NCI-H1930 (cell line): ENCODE results near the gene ENPP7.

Source experiments
- DNase-seq, 2 experiments: peaks; one replicate each; lab custom pipeline; 2025; lab: John Stamatoyannopoulos, UW

The ENPP7 gene, protein sequence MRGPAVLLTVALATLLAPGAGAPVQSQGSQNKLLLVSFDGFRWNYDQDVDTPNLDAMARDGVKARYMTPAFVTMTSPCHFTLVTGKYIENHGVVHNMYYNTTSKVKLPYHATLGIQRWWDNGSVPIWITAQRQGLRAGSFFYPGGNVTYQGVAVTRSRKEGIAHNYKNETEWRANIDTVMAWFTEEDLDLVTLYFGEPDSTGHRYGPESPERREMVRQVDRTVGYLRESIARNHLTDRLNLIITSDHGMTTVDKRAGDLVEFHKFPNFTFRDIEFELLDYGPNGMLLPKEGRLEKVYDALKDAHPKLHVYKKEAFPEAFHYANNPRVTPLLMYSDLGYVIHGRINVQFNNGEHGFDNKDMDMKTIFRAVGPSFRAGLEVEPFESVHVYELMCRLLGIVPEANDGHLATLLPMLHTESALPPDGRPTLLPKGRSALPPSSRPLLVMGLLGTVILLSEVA

DNA sequence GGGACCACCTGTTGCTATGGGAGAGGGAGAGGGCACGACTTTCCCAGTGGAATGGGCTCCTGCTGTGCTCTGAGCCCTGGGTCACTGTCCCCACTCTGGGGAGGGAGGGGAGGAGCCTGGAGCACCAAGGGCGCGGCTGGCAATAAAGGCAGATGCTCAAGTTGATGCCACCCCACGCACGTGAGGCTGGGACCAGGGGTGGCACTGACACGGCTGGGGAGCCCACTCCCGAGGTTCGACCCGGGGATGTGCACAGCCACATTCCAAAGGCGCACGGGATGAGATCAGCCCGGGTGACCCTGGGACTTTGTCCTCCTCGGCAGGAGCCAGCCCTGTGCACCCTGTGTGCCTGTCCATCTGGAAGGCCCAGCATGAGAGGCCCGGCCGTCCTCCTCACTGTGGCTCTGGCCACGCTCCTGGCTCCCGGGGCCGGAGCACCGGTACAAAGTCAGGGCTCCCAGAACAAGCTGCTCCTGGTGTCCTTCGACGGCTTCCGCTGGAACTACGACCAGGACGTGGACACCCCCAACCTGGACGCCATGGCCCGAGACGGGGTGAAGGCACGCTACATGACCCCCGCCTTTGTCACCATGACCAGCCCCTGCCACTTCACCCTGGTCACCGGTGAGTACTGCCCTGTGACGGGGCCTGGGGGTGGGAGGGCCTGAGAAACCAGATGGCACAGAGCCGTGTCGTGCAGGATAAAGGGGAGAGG is at the start of gene ENPP7:
TSS of gene ENPP7 (plus strand) at position 175 of the 715 bp plus-strand sequence. CDS start at position 372, 197 bp downstream.
- no peak for DNase-seq

DNA sequence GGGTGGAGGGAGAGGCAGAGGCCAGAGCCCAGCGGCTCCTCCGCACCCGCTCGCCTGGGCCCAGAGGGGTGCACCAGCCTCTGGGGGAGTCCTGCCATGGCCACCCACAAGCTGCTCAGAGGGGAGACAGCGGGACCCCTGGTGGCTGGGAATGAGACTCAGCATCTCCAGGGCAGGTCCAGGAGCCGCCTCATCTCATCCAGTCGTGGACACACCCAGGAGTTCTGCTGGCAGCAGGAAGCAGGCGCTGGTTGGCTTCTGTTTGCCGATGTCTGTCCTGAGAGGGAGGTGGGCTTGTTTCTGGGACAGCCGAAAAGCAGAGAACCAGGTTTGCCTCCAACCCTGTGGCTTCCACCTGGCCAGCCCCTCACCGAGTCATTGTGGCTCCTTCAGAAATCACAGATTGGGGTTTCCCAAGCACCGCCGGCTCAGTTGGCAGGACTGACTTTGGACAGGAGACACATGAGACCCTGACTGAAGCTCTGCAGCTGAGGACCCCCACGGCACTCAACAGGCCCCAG is 49.6 kb upstream of the ENPP7 start:
- DNase-seq: no peak

DNA sequence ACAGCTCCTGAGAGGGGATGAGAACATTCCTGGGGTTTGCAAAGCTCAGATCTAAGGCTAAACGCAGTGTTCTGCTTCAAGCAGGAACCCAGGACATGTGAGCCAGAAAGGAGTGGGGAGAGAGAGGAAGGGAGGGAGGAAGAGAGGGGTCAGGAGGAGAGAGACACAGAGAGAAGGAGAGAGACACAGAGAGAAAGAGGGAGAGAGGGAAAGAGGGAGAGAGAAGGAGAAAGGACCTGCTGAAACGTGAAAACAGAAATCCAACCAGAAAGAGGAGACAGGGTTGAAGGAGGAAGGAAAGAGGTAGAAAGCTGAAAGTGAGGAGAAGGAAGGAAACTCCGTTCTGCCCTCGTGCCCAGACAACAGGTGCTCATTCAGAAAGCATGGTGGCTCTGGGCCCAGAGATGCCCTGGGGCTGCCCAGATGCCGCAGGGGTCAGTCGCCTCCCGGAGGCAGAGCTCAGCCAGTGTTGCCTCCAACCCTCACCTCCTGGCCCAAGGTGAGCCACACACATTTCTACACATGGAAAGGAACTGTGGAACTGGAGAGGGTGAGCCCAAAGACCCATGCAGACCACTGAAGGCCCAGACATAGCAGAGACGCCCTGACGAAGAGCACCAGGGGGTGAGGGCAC is 49.0 kb upstream of the ENPP7 start:
- DNase-seq: no peak

DNA sequence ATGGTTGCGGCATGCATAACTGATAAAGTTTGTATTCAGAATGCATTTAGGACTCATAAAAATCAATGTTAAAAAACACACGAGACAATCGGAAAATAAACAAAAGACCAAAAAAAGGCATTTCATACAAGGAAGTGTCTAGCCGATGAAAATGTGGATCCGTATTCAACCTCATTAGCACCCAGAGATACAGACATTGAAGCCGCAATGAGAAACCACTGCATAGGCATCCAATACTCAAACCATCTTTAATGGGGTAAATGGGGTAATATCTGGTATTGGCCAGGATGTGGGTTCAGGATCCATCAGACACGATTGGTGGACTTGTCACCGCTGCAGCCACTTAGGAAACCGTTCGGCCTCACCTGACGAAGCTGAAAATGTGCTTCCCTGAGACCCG is 47.4 kb upstream of the ENPP7 start:
- no peak for DNase-seq

DNA sequence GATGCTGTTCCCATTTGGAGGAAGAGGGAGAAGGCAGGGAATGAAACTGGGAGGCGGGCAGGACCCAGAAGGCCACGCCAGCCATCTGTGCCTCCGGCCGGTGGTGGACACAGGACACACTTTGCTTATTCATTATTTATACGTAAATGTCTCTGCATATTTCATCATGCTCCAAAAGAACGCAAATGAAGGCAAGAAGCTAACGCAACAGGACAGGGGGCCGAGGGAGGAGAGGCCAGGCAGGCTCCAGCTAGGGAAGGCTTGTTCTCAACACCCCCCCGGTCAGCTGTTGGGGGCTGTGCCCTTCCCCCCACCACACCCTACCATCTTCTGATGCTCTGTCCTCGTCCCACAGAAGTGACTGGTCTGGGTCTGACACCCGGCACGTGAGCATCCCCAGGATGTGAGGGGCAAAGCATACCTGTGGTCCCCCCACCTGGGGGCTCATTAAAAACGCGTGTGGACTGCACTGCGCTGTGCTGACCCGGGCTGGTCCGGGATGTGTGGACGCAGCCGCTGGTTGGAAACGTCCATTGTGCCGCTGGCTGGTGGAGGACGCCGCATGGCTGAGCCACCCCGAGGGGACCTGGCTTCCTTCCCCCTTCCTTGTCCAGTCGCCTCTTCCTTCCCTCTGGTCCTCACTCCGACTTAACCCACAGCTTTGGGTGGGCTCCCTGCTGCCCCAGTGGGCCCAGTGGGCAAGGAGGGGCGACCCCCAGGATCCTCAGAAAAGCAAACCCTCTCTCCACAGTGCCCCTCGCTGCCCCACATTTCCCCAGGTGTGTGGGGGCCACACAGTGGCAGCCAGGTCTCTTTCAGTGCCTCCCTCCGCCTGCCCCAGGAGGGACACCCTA is 46.4 kb upstream of the ENPP7 start:
- DNase-seq: no peak

DNA sequence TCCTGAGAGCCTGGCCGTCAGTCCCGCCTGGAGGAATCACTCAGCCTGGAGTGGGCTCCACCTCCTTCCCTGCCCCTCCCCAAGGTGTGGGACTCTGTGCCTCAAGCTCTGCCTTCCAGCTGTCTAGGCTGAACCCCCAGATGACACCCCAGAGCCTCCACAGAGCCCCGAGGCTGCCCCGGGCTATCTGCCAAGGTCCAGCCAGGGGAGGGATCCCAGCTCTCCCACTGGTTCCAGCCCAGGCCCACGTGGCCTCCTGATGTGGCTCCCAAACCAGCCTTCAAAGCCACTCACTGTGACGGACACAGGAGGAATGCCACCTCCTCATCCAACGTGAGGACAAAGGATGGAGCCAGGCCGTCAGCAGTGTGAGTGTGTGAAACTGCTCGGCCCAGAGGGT is 45.6 kb upstream of the ENPP7 start:
- DNase-seq: no peak

DNA sequence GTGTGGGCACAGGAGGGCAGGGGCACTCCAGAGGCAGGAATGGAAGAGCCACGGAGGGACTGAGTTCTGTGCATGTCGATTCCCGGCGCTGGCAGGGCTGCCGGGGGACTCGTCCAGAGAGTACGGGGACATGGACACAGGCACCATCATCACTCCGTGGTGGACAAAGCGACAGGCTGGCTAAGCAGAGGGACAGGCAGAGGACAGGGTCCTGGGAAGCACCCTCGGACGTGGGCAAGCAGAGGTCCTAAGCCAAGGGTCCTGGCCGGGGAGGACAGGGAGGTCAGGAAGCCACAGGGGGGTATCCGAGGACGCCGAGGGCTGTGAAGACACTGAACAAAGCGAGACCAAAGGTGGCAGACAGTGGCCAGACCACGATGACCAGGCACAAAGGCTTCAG is 44.3 kb upstream of the ENPP7 start:
- DNase-seq: no peak

DNA sequence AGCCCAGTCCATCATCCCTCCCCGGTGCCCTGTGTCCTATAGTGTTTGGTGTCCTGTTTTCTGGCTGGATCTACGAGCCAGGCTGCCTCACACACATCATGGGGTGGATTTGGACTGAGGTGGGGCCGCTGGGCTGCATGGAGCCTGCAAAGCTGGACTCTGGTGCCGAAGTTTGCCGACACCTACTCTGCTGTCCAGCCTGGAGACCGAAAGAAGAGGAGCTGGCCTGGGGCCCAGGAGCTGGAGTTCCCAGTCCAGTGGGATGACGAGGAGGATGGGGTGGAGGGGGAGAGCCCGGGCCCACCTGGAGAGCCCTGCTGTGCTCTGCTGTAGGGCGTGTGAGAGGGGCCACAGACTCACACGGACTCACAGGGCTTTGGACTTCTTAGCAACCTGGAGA is 40.3 kb upstream of the ENPP7 start:
- no peak for DNase-seq

DNA sequence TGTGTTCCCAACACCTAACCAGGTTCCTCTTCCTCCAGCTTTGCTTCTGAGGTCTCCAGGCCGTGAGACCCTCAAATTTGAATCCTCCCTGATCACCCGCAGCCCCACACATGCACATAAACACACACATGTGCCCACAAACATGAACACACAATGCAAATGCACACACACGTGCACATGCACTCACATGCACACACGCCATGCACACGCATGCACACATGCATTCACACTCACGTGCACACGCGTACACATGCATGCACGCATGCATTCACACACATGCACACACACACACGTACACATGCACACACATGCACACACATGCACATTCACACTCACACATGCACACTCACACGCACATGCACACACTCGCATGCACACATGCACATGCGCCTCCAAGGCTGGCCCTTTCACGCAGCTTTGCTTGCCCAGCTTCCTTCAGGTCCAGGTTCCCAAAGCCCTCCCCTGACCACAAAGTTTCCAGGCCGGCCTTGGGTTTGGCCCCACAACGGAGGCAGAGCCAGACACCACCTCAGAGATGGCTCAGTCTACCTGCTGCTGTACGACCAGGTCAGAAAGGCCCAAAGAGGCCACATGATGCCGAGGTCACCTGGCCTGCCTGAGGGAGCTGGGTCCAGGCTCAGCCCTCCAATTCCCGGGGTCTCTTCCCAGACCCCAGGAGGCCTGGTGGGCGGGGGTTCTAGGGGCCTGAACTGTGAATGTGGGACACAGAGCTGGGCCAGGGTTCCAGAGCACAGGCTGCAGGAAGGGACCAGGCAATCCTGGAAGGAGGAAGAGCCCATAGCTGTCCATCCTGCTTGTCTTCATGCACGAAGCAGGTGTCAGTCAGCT is 39.5 kb upstream of the ENPP7 start:
- no peak for DNase-seq

DNA sequence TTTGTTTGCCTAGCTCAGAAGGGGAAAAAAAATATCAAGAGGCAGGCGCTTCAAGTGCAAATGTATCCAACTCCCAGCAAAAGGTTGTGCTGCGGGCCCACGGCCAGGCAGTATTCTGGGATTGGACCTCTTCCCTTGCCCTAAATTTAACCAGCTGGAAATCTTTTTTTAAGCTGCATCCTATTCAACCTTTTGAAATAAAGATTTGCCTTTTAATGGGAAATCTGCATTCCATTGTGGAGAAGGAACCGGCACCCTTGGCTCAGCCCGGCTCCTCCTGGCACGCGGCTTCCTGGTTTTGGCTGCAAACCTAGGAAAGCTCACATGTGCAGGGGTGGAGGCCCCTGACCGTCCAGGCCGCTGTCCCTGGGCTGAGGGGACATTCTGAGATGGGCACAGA is 38.8 kb upstream of the ENPP7 start:
- no peak for DNase-seq

DNA sequence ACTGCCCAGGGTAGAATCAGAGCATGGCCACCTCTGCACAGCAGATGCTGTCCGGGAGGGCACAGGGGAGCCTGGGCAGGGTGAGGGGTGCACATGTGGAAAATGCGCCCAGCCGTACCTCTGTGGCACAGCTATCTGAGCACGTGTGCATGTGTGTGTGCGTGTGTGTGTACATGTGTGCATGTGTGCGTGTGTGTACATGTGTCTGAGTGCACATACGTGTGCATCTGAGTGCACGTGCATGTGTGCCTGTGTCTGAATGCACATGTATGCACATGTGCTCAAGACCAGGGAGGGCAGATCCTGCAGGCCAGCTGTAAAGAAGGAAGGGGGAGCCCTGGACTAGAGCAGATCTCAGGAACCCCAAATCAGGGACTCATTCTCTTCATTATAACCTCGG is 37.3 kb upstream of the ENPP7 start:
- DNase-seq: no peak

DNA sequence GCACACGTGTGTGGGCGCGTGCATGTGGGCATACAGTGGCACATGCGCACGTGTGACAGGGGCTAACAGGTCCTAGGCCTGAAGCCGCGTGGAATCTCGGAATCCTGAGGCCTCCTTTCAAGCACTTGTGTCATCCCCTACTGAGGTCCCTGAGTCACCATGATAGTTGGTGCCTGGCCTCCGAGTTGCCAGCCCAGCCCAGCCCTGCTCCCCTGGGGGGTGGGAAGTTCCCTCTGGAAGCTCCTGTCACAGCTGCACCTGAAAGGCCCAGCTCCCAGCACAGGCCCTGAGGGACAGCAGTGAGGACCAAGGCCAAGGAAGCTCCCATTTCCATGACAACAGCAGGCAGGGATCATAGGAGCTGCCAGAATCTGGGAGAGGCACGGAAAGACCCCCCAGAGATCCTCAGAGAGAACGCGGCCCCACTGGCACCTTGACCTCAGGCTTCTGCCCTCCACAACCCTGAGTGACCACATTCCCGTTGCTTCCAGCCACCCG is 35.4 kb upstream of the ENPP7 start:
- no peak for DNase-seq

DNA sequence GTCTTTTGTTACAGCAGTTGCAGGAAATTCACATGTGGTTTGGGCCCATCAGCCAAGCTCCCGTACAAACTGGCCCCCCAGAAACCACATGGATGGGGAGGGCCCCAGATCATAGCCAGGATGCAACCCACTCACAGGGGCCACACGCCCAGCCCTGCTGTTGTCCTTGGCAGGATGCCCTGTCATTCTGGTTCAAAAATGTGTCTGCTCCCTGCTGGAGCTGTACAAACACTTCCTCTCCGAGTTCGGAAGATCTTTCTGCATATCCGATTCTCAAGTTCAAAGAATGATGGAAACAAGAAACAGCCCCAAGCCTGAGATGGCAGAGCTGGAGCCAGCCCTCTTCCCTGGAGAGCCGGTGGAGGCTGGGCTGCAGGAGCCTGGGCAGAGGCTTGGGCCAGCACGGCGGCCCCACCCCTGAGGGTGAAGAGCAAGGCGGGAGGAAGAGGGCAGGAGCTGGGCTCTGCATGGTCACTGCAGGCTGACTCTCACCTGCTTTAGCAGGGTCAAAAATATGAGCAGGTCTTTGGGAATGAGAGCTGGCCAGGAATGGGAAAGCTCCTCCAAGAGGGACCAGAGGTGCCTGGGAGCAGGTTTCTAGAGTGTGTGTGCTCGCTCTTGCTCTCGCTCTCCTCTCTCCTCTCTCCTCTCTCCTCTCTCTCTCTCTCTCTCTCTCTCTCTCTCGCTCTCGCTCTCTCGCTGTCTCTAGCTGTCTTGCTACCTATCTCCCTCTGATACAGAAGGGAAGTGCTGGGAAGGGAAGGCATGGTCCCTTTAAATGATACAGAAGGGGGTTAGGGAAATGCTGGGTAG is 34.7 kb upstream of the ENPP7 start:
- DNase-seq: no peak

DNA sequence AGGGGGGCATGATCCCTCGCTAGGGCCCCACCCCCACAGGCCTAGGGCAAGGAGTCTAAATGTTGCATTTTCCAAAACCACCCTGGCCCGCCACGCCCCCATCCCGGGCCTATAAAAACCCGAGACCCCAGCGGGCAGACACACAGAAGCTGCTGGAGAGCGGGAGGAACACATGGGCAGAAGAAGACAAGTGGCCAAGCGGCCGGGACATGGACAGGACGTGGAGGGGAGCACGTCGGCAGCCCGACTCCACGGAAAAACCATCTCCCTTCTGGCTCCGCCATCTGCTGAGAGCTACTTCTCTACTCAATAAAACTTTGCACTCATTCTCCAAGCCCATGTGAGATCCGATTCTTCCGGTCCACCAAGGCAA is 34.1 kb upstream of the ENPP7 start:
- no peak for DNase-seq

DNA sequence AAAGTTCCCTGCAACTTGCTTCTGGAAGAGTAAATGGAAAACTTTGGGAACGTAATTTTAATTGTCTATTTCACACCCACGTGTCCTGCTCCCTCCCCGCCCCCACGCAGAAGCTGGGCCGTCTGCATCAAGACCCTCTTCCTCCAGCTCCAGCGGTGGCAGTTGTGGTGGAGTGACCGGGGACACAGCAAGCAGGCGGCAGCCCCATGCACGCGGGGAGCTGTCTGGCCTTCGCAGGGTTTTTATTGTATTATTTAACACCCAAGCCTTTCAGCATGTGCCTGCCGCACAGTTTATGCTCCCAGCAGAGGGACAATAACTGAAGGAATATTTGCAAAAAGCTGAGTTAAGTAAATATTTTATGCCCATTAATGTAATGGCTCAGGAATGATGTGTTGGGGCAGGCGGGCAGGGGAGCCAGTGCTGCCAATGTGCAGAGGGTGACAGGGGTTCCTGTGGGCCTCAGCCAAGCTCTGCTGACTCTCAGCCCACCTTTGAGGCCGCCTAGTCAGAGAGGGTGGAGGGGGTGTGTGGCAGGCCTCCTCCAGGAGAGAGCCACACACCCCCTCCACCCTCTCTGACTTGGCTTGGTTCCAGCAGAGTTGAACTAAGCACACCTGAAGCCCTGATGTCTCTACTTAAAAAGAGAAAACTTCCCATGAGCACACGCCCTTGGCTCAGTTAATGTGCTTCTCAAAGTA is 32.4 kb upstream of the ENPP7 start:
- DNase-seq: no peak

DNA sequence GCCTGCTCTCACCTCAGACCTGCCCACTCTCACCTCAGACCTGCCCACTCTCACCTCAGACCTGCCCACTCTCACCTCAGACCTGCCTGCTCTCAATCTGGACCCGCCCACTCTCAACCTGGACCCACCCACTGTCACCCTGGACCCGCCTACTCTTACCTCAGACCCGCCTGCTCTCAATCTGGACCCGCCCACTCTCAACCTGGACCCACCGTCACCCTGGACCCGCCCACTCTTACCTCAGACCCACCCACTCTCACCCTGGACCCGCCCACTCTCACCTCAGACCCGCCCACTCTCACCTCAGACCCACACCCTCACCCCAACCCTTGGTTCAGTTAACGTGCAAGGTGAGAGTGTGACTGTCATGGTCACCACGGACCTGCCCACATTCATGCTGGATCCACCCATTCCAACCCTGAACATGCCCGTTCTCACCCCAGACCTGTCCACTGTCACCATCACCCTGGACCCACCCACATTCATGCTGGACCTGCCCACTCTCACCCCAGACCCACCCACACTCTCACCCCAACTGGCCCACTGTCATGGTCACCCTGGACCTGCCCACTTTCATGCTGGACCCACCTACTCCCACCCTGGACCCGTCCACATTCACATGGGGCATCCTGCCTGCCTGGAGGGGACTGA is 31.2 kb upstream of the ENPP7 start:
- no peak for DNase-seq

DNA sequence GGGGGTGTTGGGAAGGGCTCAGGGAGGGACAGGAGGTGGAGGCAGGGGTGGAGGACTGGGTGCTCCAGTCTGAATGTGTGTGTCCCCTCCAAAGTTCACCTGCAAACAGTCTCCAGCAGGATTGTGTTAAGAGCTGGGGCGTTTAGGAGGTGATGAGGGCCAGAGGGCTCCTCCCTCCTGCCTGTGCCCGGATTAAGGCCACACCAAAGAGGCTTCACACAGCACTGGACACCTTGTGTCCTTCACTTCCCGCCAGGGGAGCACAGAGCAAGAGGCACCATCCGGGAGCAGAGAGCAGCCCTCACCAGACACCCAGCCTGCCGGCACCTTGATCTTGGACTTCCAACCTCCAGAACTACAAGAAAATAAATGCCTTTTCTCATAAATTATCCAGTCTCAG is 30.2 kb upstream of the ENPP7 start:
- DNase-seq: no peak

DNA sequence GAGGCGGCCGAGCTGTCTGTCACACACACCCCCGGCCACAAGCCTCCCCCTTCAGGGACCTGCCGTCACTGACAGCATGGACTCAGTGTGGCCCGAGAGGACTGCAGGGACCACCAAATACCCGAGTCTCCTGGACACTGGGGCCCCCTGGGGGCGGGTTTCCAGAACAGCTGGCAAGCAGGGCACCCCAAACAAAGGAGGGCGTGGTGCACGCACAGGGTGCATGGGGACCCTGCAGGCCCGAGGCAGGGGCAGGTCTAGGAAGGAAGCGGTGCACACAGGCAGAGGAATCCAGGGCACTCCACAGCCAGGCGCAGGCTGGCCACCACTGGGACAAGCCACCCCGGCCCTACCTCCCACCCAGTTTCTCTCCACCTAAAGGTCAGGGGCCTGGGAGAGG is 28.7 kb upstream of the ENPP7 start:
- no peak for DNase-seq
